AG09319 (cell line): ENCODE measurements around the gene FRA10AC1.

Experiments used
- DNase-seq: peaks from one replicate; pipeline ENCODE4 v3.0.0-alpha.2; 2010; ENCODE audit warnings: low read depth; ENCODE audit errors: extremely low read depth
- CTCF ChIP-seq: IDR thresholded peaks from 2 replicates; pipeline ENCODE4 v1.5.1; 2011; ENCODE audit warnings: low read depth, mild to moderate bottlenecking, inconsistent platforms, low read length, moderate library complexity

Gene FRA10AC1

GRCh38 chr10:93630625-93631557 lies 71.5 kb downstream of the FRA10AC1 start:
- DNase-seq = no peak
- TF ChIP-seq CTCF = no peak

- DNase-seq = no peak
- TF ChIP-seq CTCF = no peak
These were observed 72.6 kb downstream of the FRA10AC1 start for GRCh38 chr10:93629647-93630305.

GRCh38 chr10:93628858-93629257 lies 73.5 kb downstream of the FRA10AC1 start:
- no peak for TF ChIP-seq CTCF
- no peak for DNase-seq

- DNase-seq = no peak
- no peak for TF ChIP-seq CTCF
These were observed 79.5 kb downstream of the FRA10AC1 start for GRCh38 chr10:93622942-93623341.

GRCh38 chr10:93620925-93621324 lies 81.5 kb downstream of the FRA10AC1 start:
- DNase-seq = no peak
- TF ChIP-seq CTCF = no peak
